Measurements from ENCODE around the gene CCNJL.

DNA sequence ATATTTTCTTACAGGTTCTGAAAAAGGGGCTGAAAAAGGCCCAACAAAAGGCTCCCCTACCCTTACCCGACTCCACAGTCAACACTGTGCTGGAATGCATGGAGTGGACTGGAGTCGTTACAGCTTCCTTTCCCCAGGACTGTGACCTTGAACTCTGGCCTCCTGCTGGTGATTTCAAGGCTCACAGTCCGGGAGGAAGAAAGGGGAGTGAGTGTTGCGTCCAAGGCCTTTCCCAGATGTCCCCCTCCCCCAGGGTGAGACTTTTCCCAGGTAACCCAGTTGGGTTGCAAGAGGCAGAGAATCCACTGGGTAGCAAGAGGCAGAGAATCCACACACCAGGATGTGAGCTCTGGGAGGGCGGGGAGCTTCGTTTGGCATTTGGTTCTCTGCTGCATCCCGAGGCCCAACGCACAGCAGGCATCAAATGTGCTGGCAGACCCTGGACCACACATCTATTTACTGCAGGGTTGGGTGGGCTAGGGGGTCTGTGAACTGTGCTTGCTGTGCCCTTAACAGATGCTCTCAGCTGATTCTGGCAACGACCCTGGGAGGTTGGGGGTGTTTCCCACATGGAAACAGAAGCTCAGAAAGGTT lies 45.5 kb downstream of the CCNJL start:
- TF ChIP-seq, protein P1, sequence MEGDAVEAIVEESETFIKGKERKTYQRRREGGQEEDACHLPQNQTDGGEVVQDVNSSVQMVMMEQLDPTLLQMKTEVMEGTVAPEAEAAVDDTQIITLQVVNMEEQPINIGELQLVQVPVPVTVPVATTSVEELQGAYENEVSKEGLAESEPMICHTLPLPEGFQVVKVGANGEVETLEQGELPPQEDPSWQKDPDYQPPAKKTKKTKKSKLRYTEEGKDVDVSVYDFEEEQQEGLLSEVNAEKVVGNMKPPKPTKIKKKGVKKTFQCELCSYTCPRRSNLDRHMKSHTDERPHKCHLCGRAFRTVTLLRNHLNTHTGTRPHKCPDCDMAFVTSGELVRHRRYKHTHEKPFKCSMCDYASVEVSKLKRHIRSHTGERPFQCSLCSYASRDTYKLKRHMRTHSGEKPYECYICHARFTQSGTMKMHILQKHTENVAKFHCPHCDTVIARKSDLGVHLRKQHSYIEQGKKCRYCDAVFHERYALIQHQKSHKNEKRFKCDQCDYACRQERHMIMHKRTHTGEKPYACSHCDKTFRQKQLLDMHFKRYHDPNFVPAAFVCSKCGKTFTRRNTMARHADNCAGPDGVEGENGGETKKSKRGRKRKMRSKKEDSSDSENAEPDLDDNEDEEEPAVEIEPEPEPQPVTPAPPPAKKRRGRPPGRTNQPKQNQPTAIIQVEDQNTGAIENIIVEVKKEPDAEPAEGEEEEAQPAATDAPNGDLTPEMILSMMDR (IDR thresholded peaks at IDR 0.05; ENCODE audit: low read depth, low read length) = no peak
- no peak for TF ChIP-seq POLR2A (IDR thresholded peaks at IDR 0.05; ENCODE audit: extremely low read depth, insufficient read length)

All from NB4 (cell line).